ENCODE measurements around the gene CACNA1I. TPM values are rescaled to one million over a fixed set of nuclear protein-coding genes. Genes with fewer than 3 reads are reported as not detected.
A peak's percentile ranks its signal among the peaks of the same experiment; 100 is the strongest.

Gene CACNA1I
- total RNA-seq, 1 donor from 2014 or later = 0.11 TPM

GRCh38 chr22:39527481-39527961 lies 43.0 kb upstream of the CACNA1I start:
- H3K4me3 ChIP-seq (ENCODE audit: insufficient read depth, low read depth, low read length) = no peak overlapping the region
- no peak overlapping the region for H3K27ac Mint-ChIP-seq (ENCODE audit: unreplicated experiment)
- TF ChIP-seq EZH2 (IDR thresholded peaks at IDR 0.05; ENCODE audit: insufficient read depth, low read length) (no peak), CTCF (IDR thresholded peaks at IDR 0.05; ENCODE audit: insufficient read depth, low read depth, low read length) (no peak)
- H3K9ac ChIP-seq (ENCODE audit: low read length) = no peak overlapping the region
- H3K27ac ChIP-seq (ENCODE audit: low read depth, low read length) = no peak overlapping the region
- H3K36me3 ChIP-seq (ENCODE audit: insufficient read depth, low read length) = peaks cover 26% of the 10 kb centered on the region
- no peak overlapping the region for H3K4me3 Mint-ChIP-seq (ENCODE audit: unreplicated experiment)
- peaks cover 73% of the 10 kb centered on the region for H3K79me2 ChIP-seq (ENCODE audit: insufficient read depth, low read length)
- H3K36me3 Mint-ChIP-seq (ENCODE audit: low read depth, unreplicated experiment) = peaks cover 27% of the 10 kb centered on the region
- peaks cover 32% of the 10 kb centered on the region for H3K4me1 ChIP-seq (ENCODE audit: insufficient read depth, low read length)
- H4K20me1 ChIP-seq (ENCODE audit: insufficient read depth, low read length) = peaks cover 91% of the 10 kb centered on the region
- H2AFZ ChIP-seq (ENCODE audit: low read depth, low read length) = no peak overlapping the region
- H3K4me1 Mint-ChIP-seq (ENCODE audit: low read depth, unreplicated experiment) = peaks cover 30% of the 10 kb centered on the region
- H3K27me3 ChIP-seq (ENCODE audit: insufficient read depth, low read length) = no peaks in the 10 kb centered on the region
- no peaks in the 10 kb centered on the region for H3K9me3 Mint-ChIP-seq (ENCODE audit: unreplicated experiment)
- no peak overlapping the region for H3K4me2 ChIP-seq (ENCODE audit: low read length)
- DNase-seq (ENCODE audit: low read depth) (no peak), FAIRE-seq (no peak)
- H3K27me3 Mint-ChIP-seq (ENCODE audit: low read depth, unreplicated experiment) = no peaks in the 10 kb centered on the region
- H3K9me3 ChIP-seq (ENCODE audit: insufficient read depth, low read depth, low read length) = no peaks in the 10 kb centered on the region

- peaks cover 29% of the 10 kb centered on the region for H3K4me1 ChIP-seq (ENCODE audit: insufficient read depth, low read length)
- Mint-ChIP-seq H3K27ac (ENCODE audit: unreplicated experiment) (no peak overlapping the region), H3K4me1 (ENCODE audit: low read depth, unreplicated experiment) (peaks cover 29% of the 10 kb centered on the region), H3K36me3 (ENCODE audit: low read depth, unreplicated experiment) (peaks cover 21% of the 10 kb centered on the region), H3K27me3 (ENCODE audit: low read depth, unreplicated experiment) (no peaks in the 10 kb centered on the region), H3K9me3 (ENCODE audit: unreplicated experiment) (no peaks in the 10 kb centered on the region), H3K4me3 (ENCODE audit: unreplicated experiment) (peak overlapping the region; percentile 47)
- peaks cover 84% of the 10 kb centered on the region for H4K20me1 ChIP-seq (ENCODE audit: insufficient read depth, low read length)
- no peak overlapping the region for H3K27ac ChIP-seq (ENCODE audit: low read depth, low read length)
- H3K79me2 ChIP-seq (ENCODE audit: insufficient read depth, low read length) = peaks cover 67% of the 10 kb centered on the region
- H3K36me3 ChIP-seq (ENCODE audit: insufficient read depth, low read length) = peaks cover 20% of the 10 kb centered on the region
- no peak overlapping the region for H3K4me3 ChIP-seq (ENCODE audit: insufficient read depth, low read depth, low read length)
- H2AFZ ChIP-seq (ENCODE audit: low read depth, low read length) = no peak overlapping the region
- no peak for TF ChIP-seq EZH2 (IDR thresholded peaks at IDR 0.05; ENCODE audit: insufficient read depth, low read length)
- no peak for TF ChIP-seq CTCF (IDR thresholded peaks at IDR 0.05; ENCODE audit: insufficient read depth, low read depth, low read length)
- H3K27me3 ChIP-seq (ENCODE audit: insufficient read depth, low read length) = no peaks in the 10 kb centered on the region
- FAIRE-seq = no peak
- H3K4me2 ChIP-seq (ENCODE audit: low read length) = peak overlapping the region; percentile 66
- no peaks in the 10 kb centered on the region for H3K9me3 ChIP-seq (ENCODE audit: insufficient read depth, low read depth, low read length)
- DNase-seq (ENCODE audit: low read depth) = no peak
- no peak overlapping the region for H3K9ac ChIP-seq (ENCODE audit: low read length)
These were observed 42.4 kb upstream of the CACNA1I start for GRCh38 chr22:39528080-39528661.

Data from astrocyte (in vitro differentiated cells and primary cell).